Gastrocnemius medialis (tissue), 4 donors: ENCODE measurements around the gene RAD51B. TPM values are rescaled to one million over a fixed set of nuclear protein-coding genes. Genes with fewer than 3 reads are reported as not detected.

ENCODE experiments used
- ATAC-seq, 2 donors: fragments of 150-250 bp; one replicate each; pipeline ENCODE4 v1.9.1; 2016
- DNase-seq, 2 donors: peaks; one replicate each; pipeline ENCODE4 v3.0.0-alpha.2; 2019
- H3K27ac ChIP-seq, 4 donors: fragments of 200-600 bp; sonication (generic); 1 replicate in 1 of 4; 2 replicates in 3 of 4; pipeline ENCODE4 v1.5.1; 2016 to 2018; ENCODE audit warnings: mild to moderate bottlenecking in 2 of 4, moderate library complexity in 1 of 4
- H3K27me3 ChIP-seq, 3 donors: fragments of 200-600 bp; sonication (generic) in 2 of 3; 1 replicate in 1 of 3; 2 replicates in 2 of 3; pipeline versions ENCODE4 v1.5.1 to v1.6.0; 2016 to 2019; ENCODE audit warnings: mild to moderate bottlenecking in 1 of 3, moderate library complexity in 1 of 3
- H3K36me3 ChIP-seq, 2 donors: fragments of 200-600 bp; sonication (generic) in 1 of 2; one replicate each; pipeline ENCODE4 v1.5.1; 2017 to 2018
- H3K4me1 ChIP-seq, 2 donors: fragments of 200-600 bp; sonication (generic) in 1 of 2; one replicate each; pipeline ENCODE4 v1.5.1; 2016 to 2017; ENCODE audit warnings: mild to moderate bottlenecking in 2 of 2
- H3K4me3 ChIP-seq, 4 donors: fragments of 200-600 bp; sonication (generic) in 3 of 4; 1 replicate in 1 of 4; 2 replicates in 3 of 4; pipeline ENCODE4 v1.5.1; 2016 to 2019; ENCODE audit warnings: mild to moderate bottlenecking in 2 of 4
- H3K9me3 ChIP-seq, 3 donors: fragments of 200-600 bp; sonication (generic) in 2 of 3; 1 replicate in 1 of 3; 2 replicates in 2 of 3; pipeline ENCODE4 v1.5.1; 2016 to 2019
- POLR2A ChIP-seq, 2 donors: fragments of 450-650 bp; IDR thresholded peaks; one replicate each; pipeline ENCODE4 v1.6.1; 2017; ENCODE audit warnings: antibody characterized with exemption in 2 of 2, mild to moderate bottlenecking in 2 of 2, moderate library complexity in 2 of 2
- in situ Hi-C, 4 donors: fragments of 200-750 bp; cut with MboI; loops; one replicate each; pipeline versions ENCODE4 v1.15.0 to v1.8.0; 2017; ENCODE audit warnings: low sequenced_read_pairs in 4 of 4
- intact Hi-C: fragments of 100-400 bp; cut with DNase I; formaldehyde crosslinking; loops from one replicate; pipeline ENCODE4 v1.15.1; 2023; ENCODE audit warnings: low total_unique reads
- total RNA-seq, 4 donors: library from RNA; depleted of rRNA; stranded (reverse); fragments of >200 nt; gene quantifications; one replicate each; pipeline versions ENCODE4 v1.1.0 to v1.2.3, GENCODE V29; 2016
- TF ChIP-seq, protein P1 (sequence below), 5 experiments: fragments of 450-650 bp in 3 of 5; fragments of 200-600 bp in 2 of 5; sonication (generic) in 2 of 5; IDR thresholded peaks in 4 of 5; conservative IDR thresholded peaks in 1 of 5; 1 replicate in 4 of 5; 2 replicates in 1 of 5; pipeline ENCODE4 v1.5.1; 2016 to 2019; ENCODE audit warnings: antibody characterized with exemption in 5 of 5, mild to moderate bottlenecking in 3 of 5, moderate library complexity in 3 of 5

The RAD51B gene
- total RNA-seq, 4 donors from 2014 or later = 1.6 to 3.3 (median 2.4) TPM

DNA sequence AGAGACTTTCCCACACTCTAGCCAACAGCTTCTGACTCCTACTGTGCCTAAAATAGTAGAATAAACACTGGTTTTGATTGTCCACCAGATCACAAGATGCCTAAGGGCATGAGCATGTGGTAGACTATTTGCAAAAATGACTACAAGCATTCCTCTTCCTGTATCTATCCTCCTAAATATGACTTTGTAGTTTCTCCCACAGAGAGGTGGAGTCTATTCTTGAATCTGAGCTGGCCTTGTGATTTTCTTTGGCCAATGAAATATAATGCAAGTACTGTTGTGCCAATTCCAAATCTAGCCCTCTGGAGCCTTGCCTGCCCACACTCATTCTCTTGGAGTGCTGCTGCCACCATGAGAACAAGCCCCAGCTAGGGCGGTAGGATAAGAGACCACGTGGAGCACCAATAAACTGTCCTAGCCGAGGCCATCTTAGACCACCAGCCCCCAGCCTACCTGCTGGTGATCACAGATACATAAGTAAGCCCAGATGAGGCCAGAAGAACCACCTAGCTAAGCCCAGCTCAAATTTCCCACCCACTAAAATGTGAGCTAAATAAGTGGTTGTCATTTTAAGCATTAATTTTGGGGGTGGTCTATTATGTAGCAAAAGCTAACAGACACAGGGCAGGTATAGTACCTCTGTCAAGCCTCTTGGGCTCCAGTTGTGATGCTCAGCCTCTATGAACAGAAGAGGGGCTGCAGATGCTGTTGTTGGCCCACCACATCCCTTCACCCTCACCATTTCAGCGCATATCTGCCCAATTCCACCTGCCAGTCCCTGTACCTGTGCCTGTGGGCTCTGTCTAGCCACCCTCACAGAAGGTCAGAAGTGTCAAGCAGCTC lies 955.4 kb downstream of the RAD51B start:
- Histone ChIP-seq H3K9me3 (no peaks in the 10 kb centered on the region), H3K4me3 (no peak overlapping the region), H3K36me3 (no peaks in the 10 kb centered on the region), H3K4me1 (peaks cover 9 to 31% of the 10 kb centered on the region in 2 donors), H3K27me3 (no peaks in the 10 kb centered on the region), H3K27ac (peak overlapping the region in 3 of 4 donors; percentile 52 to 75 (median 62))
- DNase-seq = peak; percentile 29 to 64
- TF ChIP-seq, protein P1, sequence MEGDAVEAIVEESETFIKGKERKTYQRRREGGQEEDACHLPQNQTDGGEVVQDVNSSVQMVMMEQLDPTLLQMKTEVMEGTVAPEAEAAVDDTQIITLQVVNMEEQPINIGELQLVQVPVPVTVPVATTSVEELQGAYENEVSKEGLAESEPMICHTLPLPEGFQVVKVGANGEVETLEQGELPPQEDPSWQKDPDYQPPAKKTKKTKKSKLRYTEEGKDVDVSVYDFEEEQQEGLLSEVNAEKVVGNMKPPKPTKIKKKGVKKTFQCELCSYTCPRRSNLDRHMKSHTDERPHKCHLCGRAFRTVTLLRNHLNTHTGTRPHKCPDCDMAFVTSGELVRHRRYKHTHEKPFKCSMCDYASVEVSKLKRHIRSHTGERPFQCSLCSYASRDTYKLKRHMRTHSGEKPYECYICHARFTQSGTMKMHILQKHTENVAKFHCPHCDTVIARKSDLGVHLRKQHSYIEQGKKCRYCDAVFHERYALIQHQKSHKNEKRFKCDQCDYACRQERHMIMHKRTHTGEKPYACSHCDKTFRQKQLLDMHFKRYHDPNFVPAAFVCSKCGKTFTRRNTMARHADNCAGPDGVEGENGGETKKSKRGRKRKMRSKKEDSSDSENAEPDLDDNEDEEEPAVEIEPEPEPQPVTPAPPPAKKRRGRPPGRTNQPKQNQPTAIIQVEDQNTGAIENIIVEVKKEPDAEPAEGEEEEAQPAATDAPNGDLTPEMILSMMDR (IDR thresholded peaks at IDR 0.05 in 4 of 5, conservative IDR thresholded peaks at IDR 0.05 in 1 of 5) = no peak
- peak in 1 of 2 donors; percentile 2 for TF ChIP-seq POLR2A (IDR thresholded peaks at IDR 0.05)
- intact Hi-C loops = no loop called here
- in situ Hi-C loops = loop anchor here in 1 of 4 donors (25.0 kb wide), 1 partner anchor 238 kb away; no protein-coding TSS in a partner anchor
- peak; percentile 79 to 81 for ATAC-seq

DNA sequence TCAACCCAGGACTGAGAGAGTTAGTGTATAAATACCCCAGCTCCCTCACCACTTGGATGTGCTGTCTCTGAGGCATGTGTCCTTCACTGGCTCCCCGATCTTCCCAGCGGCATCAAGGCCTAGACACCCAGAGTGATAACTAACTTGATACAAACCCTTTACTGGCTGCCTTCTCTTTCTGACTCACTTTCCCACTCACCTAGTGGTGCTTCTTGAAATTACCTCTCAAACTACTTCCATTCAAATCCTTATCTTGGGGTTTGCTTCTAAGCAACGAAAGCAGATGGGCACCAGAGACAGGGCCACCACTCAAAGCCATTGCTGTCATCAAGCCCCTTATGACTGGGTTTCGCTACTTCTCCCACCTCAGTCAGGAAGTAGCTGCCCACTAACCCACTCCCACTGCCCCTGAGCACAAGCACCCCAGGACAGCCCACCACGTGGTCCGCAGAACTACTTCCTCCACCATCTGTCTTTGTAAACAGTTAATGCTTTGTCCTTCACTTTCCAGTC lies 956.1 kb downstream of the RAD51B start:
- ATAC-seq (no peak), DNase-seq (peak in 1 of 2 donors; percentile 11)
- in situ Hi-C loops (loop anchor here in 1 of 4 donors (25.0 kb wide), 1 partner anchor 238 kb away; no protein-coding TSS in a partner anchor), intact Hi-C loops (no loop called here)
- Histone ChIP-seq H3K9me3 (no peaks in the 10 kb centered on the region), H3K36me3 (no peaks in the 10 kb centered on the region), H3K27me3 (no peaks in the 10 kb centered on the region), H3K27ac (peak overlapping the region in 1 of 4 donors; percentile 75), H3K4me1 (peaks cover 15 to 38% of the 10 kb centered on the region in 2 donors), H3K4me3 (no peak overlapping the region)
- TF ChIP-seq, protein P1 (IDR thresholded peaks at IDR 0.05 in 4 of 5, conservative IDR thresholded peaks at IDR 0.05 in 1 of 5) = peak in 1 of 5 experiments; percentile 13
- TF ChIP-seq POLR2A (IDR thresholded peaks at IDR 0.05) = no peak

- ATAC-seq (no peak), DNase-seq (no peak)
- no peaks in the 10 kb centered on the region for H3K36me3 ChIP-seq
- intact Hi-C loops (no loop called here), in situ Hi-C loops (loop anchor here in 1 of 4 donors (25.0 kb wide), 1 partner anchor 240 kb away; no protein-coding TSS in a partner anchor)
- H3K4me3 ChIP-seq = no peak overlapping the region
- H3K9me3 ChIP-seq = no peaks in the 10 kb centered on the region
- no peaks in the 10 kb centered on the region for H3K27me3 ChIP-seq
- TF ChIP-seq, protein P1 (IDR thresholded peaks at IDR 0.05 in 4 of 5, conservative IDR thresholded peaks at IDR 0.05 in 1 of 5) = no peak
- no peak for TF ChIP-seq POLR2A (IDR thresholded peaks at IDR 0.05)
- peak overlapping the region in 1 of 4 donors; percentile 85 for H3K27ac ChIP-seq
- H3K4me1 ChIP-seq = peaks cover 20 to 38% of the 10 kb centered on the region in 2 donors
These were observed 958.1 kb downstream of the RAD51B start for GRCh38 chr14:68777644-68778043.

Other genes with a start within 250 kb of the RAD51B start
- 10 to 100 TPM; 27.8 to 48.5 (median 35.3) TPM for gene PIGH, start 219.5 kb upstream of the RAD51B start, total RNA-seq
- 100 to 1,000 TPM in 2 of 4 donors, 1 to 10 TPM in 2; 4.0 to 662 (median 152) TPM for gene ARG2, start 199.9 kb upstream of the RAD51B start, total RNA-seq
- 10 to 100 TPM; 33.7 to 69.1 (median 52.8) TPM for gene VTI1B, start 145.1 kb upstream of the RAD51B start, total RNA-seq
- gene RDH11, start 124.0 kb upstream of the RAD51B start, total RNA-seq = 1 to 10 TPM; 6.6 to 8.3 (median 7.5) TPM
- under 1 TPM in 1 of 4 donors, not detected in 3; 0.13 TPM for gene RDH12, start 117.9 kb upstream of the RAD51B start, total RNA-seq
- 10 to 100 TPM; 16.3 to 26.3 (median 17.6) TPM for gene ZFYVE26, start 3.2 kb upstream of the RAD51B start, total RNA-seq